NCI-H2196 (cell line): ENCODE data around the gene FBXL2.
"Not testable (repeated sequence)": the region's sequence is repeated elsewhere in the genome, so short reads cannot be mapped to it uniquely, and the experiment has no call there.

Experiments used
- DNase-seq: peaks from one replicate; lab custom pipeline; 2025; ENCODE audit not compliant: unreplicated experiment; lab: John Stamatoyannopoulos, UW

FBXL2 gene

DNA sequence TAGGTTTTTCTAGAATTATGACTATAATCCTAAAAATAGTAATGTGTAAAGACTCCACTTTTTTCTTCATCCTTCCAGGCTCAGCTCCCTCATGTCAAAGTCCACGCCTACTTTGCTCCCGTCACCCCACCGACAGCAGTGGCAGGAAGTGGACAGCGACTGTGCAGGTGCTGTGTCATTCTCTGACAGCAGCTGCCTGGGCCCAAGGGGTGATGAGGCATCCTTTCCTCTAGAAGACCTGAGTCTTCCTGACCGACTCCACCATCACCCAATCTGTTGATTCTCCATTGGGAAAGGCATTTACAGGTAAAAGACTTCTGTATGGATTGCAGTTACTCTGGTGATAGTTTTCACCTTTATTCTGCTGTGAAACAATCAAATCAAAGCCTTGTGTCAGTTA lies 108.2 kb downstream of the FBXL2 start:
- DNase-seq = no peak

GRCh38 chr3:33386631-33387030 lies 109.4 kb downstream of the FBXL2 start:
- DNase-seq = no peak

DNA sequence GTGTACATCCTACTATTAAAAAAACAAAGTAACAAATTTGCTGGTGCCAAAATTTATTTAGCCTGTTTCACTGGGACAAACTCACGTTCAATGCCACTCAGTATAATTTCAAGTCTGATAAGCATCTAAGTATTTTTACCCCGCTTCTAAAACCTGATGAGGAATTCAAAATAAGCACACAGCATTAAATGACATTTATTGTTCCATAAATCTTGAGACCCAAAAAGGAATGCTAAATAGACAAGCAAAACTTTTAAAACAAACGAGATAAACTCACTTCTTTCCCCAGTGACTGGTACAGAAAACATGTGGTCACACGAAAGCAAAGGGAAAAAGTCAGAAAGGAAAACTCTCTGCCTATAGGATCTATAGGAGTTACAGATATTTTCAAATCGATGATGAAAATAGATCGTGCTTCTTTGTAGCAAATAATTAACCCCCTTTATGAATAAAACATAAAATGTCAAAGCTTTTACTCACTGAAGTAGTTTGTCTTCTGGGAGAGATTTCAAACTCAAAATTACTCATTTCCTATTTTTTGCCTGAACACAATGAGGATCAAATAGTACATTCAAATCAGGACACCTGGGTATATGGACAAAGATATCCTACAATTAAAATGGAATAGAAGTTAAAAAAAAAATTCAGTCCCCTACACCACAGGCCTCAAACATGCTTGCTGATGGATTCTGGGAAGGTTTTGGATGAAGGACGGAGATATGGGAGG lies 111.3 kb downstream of the FBXL2 start:
- no peak for DNase-seq

- DNase-seq = no peak
Observed at GRCh38 chr3:33389908-33390307, 112.7 kb downstream of the FBXL2 start.

GRCh38 chr3:33391255-33391995 lies 114.2 kb downstream of the FBXL2 start:
- DNase-seq = no peak

GRCh38 chr3:33392144-33392543 lies 114.9 kb downstream of the FBXL2 start:
- DNase-seq = no peak

GRCh38 chr3:33392703-33393125 lies 115.5 kb downstream of the FBXL2 start:
- no peak for DNase-seq

GRCh38 chr3:33394403-33395054 lies 117.3 kb downstream of the FBXL2 start:
- DNase-seq = no peak

DNA sequence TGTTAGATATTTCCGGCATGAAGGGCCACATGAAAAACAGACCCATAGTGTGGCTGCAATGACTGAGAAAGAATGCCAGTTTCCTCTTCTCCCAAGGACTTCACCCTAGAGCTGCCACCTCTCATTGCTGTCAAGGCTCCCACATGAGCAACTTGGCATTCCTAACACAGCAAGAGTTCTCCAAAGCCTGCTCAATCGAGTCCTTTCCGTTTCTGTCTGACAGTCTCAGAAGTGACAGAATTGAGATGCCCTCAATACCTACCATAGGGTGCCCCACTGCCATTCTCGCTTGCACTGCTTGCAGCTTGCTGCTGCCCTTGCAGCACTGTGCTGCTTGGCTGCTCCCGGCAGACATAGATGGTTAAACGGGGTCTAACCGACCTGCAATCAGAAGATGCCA lies 118.7 kb downstream of the FBXL2 start:
- no peak for DNase-seq

GRCh38 chr3:33398410-33398809 lies 121.2 kb downstream of the FBXL2 start:
- DNase-seq = no peak

DNA sequence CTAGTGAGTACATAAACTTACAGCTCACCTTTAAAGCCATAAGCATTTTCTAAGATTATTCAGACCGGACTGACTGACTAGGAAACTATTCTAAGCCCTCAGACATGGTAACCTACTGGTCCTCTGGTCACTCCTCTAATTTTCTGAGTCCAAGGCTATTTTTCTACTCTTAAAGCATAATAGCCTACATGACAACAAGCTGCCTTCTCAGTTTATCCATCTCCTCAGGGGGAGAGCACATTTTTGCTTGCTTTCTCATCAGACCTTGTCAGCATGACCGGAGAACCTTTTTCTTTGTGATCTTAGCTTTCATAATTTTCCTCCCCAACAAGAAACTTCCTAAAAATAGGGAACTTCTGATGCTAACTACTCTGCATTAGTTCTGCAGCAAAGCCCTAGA lies 124.5 kb downstream of the FBXL2 start:
- DNase-seq = no peak

DNA sequence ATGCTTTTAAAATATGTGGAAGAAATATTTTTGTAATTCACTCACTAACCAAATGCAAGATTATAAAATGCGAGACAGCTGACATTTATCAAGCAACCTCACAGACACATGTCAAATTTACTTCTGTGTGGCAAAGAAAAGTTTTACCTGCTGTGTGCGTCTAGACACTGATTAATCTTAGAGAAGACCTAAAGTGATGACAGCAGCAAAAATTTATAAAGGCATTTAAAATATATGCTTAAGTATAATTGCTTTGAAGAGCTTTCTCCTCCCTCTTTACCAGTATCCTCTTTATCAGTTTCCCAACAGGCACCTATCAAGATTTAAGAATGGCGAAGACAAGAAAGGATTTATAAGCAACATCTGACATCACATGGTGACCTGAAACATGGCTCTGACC lies 125.7 kb downstream of the FBXL2 start:
- no peak for DNase-seq

DNA sequence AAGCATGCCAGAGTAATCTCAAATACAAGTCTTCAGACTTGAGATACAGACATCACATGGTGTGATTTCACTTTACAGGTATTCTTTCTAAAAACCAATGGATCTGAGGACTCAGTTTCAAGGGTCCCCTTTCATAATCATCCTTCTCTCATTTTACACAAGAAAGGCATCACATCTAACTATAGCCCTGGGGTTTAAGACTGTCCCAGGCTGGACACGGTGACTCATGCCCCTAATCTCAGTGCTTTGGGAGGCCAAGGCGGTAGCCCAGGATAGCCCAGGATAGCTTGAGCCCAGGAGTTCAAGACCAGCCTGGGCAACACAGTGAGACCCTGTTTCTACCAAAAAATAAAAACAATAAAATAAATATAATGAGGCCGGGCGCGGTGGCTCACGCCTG lies 126.5 kb downstream of the FBXL2 start:
- DNase-seq = no peak

GRCh38 chr3:33410816-33411215 lies 133.6 kb downstream of the FBXL2 start:
- not testable (repeated sequence) for DNase-seq

DNA sequence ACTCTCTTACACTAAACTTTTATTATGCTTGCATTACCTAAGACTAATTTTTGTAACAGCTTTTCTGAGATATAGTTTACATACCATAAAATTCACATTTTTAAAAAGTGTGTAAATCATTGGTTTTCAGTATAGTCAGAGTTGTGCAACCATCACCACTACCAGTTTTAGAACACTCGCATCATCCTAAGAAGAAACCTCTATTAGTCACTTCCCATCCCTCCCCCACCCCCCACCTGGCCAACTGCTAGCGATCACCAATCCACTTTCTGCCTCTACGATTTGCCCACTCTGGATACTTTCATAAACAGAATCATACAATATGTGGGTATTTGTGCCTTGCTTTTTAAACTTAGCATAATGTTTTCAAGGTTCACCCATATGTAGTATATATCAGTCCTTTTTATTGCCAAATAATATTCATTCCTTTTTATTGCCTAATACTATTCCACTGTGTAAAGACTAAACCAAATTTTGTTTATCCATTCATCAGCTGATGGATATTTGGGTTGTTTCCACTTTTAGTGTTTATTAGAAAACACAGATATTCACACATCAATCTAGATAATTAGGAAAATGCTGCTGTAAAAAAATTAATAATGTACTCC lies 139.9 kb downstream of the FBXL2 start:
- no peak for DNase-seq

DNA sequence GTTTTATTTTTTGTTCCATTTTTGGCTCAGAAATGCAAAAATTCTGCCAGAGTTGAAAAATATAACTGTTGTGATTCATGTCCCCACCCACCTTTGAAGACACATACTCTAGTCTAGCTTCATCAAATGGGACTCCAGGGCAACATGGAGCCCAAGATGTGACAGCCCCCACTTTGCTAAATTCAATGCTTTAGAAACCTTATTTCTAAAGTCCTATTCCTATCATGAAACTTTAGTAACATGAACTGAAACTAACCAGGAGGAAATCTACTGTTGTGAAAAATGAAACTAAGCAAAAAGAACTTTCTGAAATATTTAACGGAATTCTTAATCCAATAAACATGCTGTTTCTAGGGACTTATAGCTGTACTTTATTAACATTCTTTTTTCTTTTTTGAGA lies 142.7 kb downstream of the FBXL2 start:
- DNase-seq = no peak

DNA sequence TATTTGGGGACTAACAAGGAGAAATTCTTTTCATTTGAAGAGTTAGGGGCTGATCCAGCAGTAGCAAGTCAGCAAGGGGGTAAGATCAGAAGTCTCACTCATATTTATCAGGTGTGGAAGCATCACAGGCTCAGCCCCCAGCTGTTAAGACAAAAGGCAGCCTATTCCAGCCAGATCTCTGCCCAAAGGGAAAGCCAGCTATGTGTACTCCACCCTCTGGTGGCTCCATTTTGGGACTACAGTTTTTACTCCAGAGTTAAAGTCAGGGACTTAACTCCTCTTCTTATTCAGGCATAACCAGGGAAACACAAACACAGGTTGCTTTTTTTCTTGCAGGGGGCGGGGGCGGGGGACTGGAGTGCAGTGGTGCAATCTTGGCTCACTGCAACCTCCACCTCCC lies 143.7 kb downstream of the FBXL2 start:
- DNase-seq = no peak

DNA sequence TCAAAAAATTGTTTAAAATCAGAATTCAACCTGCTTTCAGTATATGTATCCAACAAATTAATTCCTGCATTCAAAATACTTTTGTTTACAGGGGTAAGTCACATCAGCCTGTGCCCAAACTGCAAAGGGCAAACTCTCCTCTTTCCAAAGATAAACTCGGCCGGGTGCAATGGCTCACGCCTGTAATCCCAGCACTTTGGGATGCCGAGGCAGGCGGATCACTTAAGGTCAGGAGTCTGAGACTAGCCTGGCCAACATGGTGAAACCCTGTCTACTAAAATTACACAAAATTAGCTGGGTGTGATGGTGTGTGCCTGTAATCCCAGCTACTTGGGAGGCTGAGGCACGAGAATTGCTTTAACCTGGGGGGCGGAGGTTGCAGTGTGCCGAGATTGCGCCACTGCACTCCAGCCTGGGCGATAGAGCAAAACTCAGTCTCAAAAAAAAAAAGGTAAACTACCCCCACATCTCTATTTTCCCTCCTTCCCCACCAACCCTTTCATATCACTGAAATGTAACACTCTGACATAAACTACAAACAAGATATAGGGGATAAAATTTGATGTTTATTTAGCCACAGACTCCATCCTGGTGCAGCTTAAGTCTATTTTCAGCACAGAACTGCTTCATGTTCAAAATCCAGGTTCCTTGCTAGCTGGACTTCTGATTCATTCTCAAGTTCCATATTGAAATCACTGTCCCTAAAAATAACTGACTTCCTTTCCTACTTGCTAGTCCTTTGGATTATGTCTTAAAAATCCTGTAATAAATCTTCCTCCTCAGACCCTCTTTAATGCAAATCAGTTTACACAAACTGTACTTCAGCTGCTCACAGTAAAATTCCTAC lies 147.6 kb downstream of the FBXL2 start:
- DNase-seq = no peak

DNA sequence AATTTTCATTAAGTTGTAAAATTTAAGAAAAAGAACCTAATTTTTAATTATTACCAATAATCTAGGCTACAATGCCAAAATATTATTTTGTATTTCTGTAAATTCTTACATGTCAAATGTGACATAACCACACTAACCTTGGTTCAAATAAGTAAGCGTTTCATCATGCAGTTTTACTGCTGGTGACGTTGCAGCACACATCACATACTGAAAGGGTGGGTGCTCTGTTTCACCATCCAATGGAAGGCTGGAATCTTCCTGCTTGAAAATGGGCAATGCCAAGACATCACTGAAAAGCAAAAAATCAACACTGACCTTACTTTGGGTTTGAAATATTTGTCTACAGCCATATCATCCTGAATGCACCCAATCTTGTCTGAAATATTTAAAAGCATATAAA lies 148.2 kb downstream of the FBXL2 start:
- DNase-seq = no peak

- no peak for DNase-seq
Observed at GRCh38 chr3:33426068-33426467, 148.8 kb downstream of the FBXL2 start.
